ENCODE data around the gene ADGB. TPM values are rescaled to one million over a fixed set of nuclear protein-coding genes. Genes with fewer than 3 reads are reported as not detected.

The ADGB gene
- total and polyA plus RNA-seq, 9 of the 15 experiments (the other 6 are each of a cell fraction or from before 2014, with no cell fraction given), result not detected

- TF ChIP-seq CHD7 (IDR thresholded peaks at IDR 0.05; ENCODE audit: low read depth, low read length), result no peak
- no peak for TF ChIP-seq SRSF7 (optimal IDR thresholded peaks at IDR 0.05; ENCODE audit: low read depth, low read length)
- no peak for TF ChIP-seq ZBTB8A (IDR thresholded peaks at IDR 0.05; ENCODE audit: partially characterized antibody)
- no peak for TF ChIP-seq SMAD4 (CRISPR knock-in tag; conservative IDR thresholded peaks at IDR 0.05)
- no peak for TF ChIP-seq ZNF561 (CRISPR knock-in tag; conservative IDR thresholded peaks at IDR 0.05)
- peak; percentile 7; the same call in 1 of the 2 replicates for TF ChIP-seq STAT5A (IDR thresholded peaks at IDR 0.05; ENCODE audit: borderline replicate concordance, low read length)
- no peak for TF ChIP-seq ILK (tag; IDR thresholded peaks at IDR 0.05; ENCODE audit: borderline replicate concordance, low read depth)
- TF ChIP-seq PTRF (tag; IDR thresholded peaks at IDR 0.05), result no peak
- TF ChIP-seq HNRNPLL (IDR thresholded peaks at IDR 0.05; ENCODE audit: low read depth, low read length, poor library complexity, severe bottlenecking), result no peak
- TF ChIP-seq GTF2B (IDR thresholded peaks at IDR 0.05; ENCODE audit: extremely low read depth, insufficient read length), result no peak
Measured at GRCh38 chr6:146785001-146785585, 186.3 kb downstream of the ADGB start (continued).
